SU-DHL-6 (cell line): ENCODE results near the gene FARS2.

Experiments used
- H2AFZ ChIP-seq: fragments of 200-600 bp; sonication (generic); 2 replicates; pipeline ENCODE4 v1.6.1; 2014; ENCODE audit warnings: low read depth, mild to moderate bottlenecking, moderate library complexity, mixed read lengths, antibody characterized with exemption, low read length; ENCODE audit not compliant: severe bottlenecking
- H3F3A ChIP-seq: fragments of 200-600 bp; shearing (Covaris generic); 2 replicates; pipeline ENCODE4 v1.6.0; 2016; ENCODE audit warnings: antibody characterized with exemption, mild to moderate bottlenecking; ENCODE audit not compliant: insufficient read depth
- H3K27ac ChIP-seq: fragments of 200-600 bp; sonication (generic); 2 replicates; pipeline ENCODE4 v1.5.1; 2016; ENCODE audit warnings: low read depth, mild to moderate bottlenecking, low read length, moderate library complexity, mixed read lengths
- H3K27me3 ChIP-seq: fragments of 200-600 bp; sonication (generic), shearing (Covaris generic); 2 replicates; pipeline ENCODE4 v1.6.0; 2014; ENCODE audit warnings: mild to moderate bottlenecking, low read length
- H3K36me3 ChIP-seq: fragments of 200-600 bp; sonication (generic); 2 replicates; pipeline ENCODE4 v1.6.1; 2014; ENCODE audit warnings: mild to moderate bottlenecking, low read length, mixed read lengths
- H3K4me2 ChIP-seq: fragments of 300-600, 200-600 bp; shearing (Covaris generic), sonication (generic); 2 replicates; pipeline ENCODE4 v1.6.0; 2014; ENCODE audit warnings: low read length, low read depth, mild to moderate bottlenecking; ENCODE audit not compliant: poor library complexity, severe bottlenecking
- H3K4me3 ChIP-seq: fragments of 200-600 bp; sonication (generic); 2 replicates; pipeline ENCODE4 v1.5.1; 2014; ENCODE audit warnings: antibody characterized with exemption, low read length, mild to moderate bottlenecking, mixed read lengths; ENCODE audit not compliant: insufficient read depth, poor library complexity, severe bottlenecking
- H3K79me2 ChIP-seq: fragments of 200-600 bp; sonication (generic); 2 replicates; pipeline ENCODE4 v1.6.1; 2014; ENCODE audit warnings: mild to moderate bottlenecking, low read length, moderate library complexity; ENCODE audit not compliant: insufficient read depth
- H3K9ac ChIP-seq: fragments of 200-600 bp; sonication (generic); 2 replicates; pipeline ENCODE4 v1.7.0; 2014; ENCODE audit warnings: mild to moderate bottlenecking, low read length
- H3K9me2 ChIP-seq: fragments of 200-600 bp; sonication (generic); replicated peaks from 2 replicates; pipeline ENCODE4 v1.6.1; 2014; ENCODE audit warnings: low read length; ENCODE audit not compliant: insufficient read depth
- H3K9me3 ChIP-seq: fragments of 200-600 bp; sonication (generic); 2 replicates; pipeline ENCODE4 v1.6.1; 2014; ENCODE audit warnings: low read length, mixed read lengths; ENCODE audit not compliant: insufficient read depth
- H4K20me1 ChIP-seq: fragments of 200-600 bp; sonication (generic); 2 replicates; pipeline ENCODE4 v1.6.1; 2014; ENCODE audit warnings: low read depth, mild to moderate bottlenecking, antibody characterized with exemption, low read length, moderate library complexity, mixed read lengths
- EZH2phosphoT487 ChIP-seq: fragments of 200-600 bp; sonication (generic), shearing (Covaris generic); conservative IDR thresholded peaks from 2 replicates; pipeline ENCODE4 v1.6.1; 2018; ENCODE audit warnings: mild to moderate bottlenecking, antibody characterized with exemption, low read length, moderate library complexity, mixed read lengths
- TF ChIP-seq, protein P1 (sequence below): fragments of 200-600 bp; sonication (generic); IDR thresholded peaks from one replicate; pipeline ENCODE4 v1.5.1; 2017; ENCODE audit warnings: antibody characterized with exemption, mild to moderate bottlenecking, low read length, moderate library complexity; ENCODE audit not compliant: insufficient read depth, poor library complexity, severe bottlenecking

The FARS2 gene

DNA sequence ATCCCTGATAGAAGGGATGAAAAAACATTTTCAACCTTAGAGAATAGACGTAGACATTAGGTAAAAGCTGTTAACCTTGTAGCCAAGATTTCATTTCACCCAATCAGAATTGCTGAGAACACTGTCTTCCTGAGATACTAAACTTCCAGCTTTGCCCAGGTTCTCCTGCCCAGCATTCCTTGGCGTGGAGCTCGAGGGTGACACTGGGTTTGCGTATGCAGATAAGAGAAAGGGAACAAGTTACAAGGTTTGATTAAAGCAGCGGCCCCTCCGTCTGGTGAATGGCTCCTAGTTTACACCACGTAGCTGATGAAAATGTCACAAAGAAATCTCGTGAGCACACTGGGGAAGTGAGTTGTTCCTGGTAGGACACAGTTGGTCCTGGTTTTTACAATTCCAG is 247.8 kb downstream of the FARS2 start:
- Histone ChIP-seq H2AFZ (no peak overlapping the region), H3F3A (0 out of 2 replicates have a peak, but pooled peaks cover 3% of the 10 kb centered on the region), H3K27ac (no peak overlapping the region), H3K79me2 (no peaks in the 10 kb centered on the region), H3K9me2 (no peaks in the 10 kb centered on the region), H4K20me1 (no peaks in the 10 kb centered on the region), H3K9ac (no peak overlapping the region), H3K4me2 (no peak overlapping the region), H3K36me3 (no peaks in the 10 kb centered on the region), H3K9me3 (no peaks in the 10 kb centered on the region), H3K27me3 (no peaks in the 10 kb centered on the region), H3K4me3 (no peak overlapping the region)
- no peak for TF ChIP-seq EZH2phosphoT487
- TF ChIP-seq, protein P1, sequence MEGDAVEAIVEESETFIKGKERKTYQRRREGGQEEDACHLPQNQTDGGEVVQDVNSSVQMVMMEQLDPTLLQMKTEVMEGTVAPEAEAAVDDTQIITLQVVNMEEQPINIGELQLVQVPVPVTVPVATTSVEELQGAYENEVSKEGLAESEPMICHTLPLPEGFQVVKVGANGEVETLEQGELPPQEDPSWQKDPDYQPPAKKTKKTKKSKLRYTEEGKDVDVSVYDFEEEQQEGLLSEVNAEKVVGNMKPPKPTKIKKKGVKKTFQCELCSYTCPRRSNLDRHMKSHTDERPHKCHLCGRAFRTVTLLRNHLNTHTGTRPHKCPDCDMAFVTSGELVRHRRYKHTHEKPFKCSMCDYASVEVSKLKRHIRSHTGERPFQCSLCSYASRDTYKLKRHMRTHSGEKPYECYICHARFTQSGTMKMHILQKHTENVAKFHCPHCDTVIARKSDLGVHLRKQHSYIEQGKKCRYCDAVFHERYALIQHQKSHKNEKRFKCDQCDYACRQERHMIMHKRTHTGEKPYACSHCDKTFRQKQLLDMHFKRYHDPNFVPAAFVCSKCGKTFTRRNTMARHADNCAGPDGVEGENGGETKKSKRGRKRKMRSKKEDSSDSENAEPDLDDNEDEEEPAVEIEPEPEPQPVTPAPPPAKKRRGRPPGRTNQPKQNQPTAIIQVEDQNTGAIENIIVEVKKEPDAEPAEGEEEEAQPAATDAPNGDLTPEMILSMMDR, result no peak

DNA sequence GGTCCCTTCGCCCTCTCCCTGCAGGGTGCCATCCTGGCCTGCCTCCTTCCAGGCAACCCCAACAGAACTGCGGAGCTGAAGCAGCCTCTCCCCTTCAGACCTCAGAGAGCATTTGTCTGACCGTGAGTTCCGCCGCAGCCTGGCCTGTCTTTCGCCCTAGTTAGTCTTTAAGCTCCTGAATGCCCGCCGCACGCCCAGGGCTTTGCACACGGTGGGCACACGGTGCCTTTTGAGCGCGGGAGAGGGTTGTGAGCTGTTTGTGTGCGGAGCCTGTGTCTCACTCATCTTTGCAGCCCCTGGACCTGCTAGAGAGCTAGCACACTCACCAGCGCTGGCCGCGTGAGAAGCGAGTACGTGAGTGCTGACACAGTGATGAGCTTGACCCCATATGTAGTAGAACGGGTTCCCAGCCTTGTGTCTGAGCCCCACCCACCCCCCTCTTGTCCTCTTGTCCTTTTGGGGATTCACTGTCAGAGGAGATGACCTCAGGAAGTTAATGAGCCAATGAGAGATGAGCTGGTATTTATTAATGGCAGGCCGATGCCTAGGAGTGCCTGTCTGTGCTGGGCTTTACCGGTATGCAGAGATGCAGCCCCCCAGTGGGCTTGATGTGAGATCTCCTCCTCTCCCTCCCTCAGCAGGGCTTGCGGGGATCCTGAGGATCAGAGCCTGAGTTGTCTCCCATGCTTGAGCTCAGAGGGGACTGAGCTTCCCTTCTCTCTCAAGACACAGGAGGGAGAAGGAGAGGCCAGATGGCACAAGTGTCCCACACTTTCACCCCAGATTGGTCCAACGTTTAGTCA is 249.2 kb downstream of the FARS2 start:
- no peak overlapping the region for H3K9ac ChIP-seq
- no peak overlapping the region for H3K27ac ChIP-seq
- H3F3A ChIP-seq, result 0 out of 2 replicates have a peak, but pooled peaks cover 3% of the 10 kb centered on the region
- H3K9me3 ChIP-seq, result no peaks in the 10 kb centered on the region
- no peaks in the 10 kb centered on the region for H3K9me2 ChIP-seq
- H3K4me3 ChIP-seq, result no peak overlapping the region
- no peak overlapping the region for H3K4me2 ChIP-seq
- no peaks in the 10 kb centered on the region for H3K36me3 ChIP-seq
- TF ChIP-seq, protein P1, result no peak
- TF ChIP-seq EZH2phosphoT487, result no peak
- H2AFZ ChIP-seq, result no peak overlapping the region
- no peaks in the 10 kb centered on the region for H3K79me2 ChIP-seq
- no peaks in the 10 kb centered on the region for H4K20me1 ChIP-seq
- H3K27me3 ChIP-seq, result no peaks in the 10 kb centered on the region

DNA sequence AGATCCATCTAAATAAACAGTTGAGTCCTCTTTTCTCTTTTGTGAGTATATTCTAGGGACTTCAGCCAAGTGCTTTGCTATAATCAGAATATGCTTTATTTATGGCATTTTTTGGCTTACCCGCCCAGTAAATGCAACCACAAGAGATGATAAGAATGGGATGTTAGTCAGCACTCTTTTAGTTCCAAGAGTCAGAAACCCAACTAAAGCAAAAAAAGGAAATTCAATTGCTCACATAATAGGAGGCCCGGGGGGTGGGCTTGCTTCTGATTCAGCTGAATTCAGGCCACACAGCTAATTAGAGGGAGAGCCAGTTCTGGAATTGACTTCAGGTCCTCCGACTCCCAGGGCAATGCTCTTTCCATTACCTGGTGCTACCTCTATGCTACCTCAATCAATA is 250.6 kb downstream of the FARS2 start:
- Histone ChIP-seq H3K4me2 (no peak overlapping the region), H3K9me2 (no peaks in the 10 kb centered on the region), H3K4me3 (no peak overlapping the region), H3K9me3 (no peaks in the 10 kb centered on the region), H3K36me3 (no peaks in the 10 kb centered on the region), H3K27me3 (no peaks in the 10 kb centered on the region), H3K9ac (no peak overlapping the region), H3K27ac (no peak overlapping the region), H2AFZ (no peak overlapping the region), H4K20me1 (no peaks in the 10 kb centered on the region), H3K79me2 (no peaks in the 10 kb centered on the region), H3F3A (0 out of 2 replicates have a peak, but pooled peaks cover 3% of the 10 kb centered on the region)
- TF ChIP-seq EZH2phosphoT487, result no peak
- TF ChIP-seq, protein P1, result no peak
